ENCODE results near the gene GRP. TPM values are rescaled to one million over a fixed set of nuclear protein-coding genes. Genes with fewer than 3 reads are reported as not detected.

Gene GRP
- total and polyA plus RNA-seq, 4 donors, result not detected

DNA sequence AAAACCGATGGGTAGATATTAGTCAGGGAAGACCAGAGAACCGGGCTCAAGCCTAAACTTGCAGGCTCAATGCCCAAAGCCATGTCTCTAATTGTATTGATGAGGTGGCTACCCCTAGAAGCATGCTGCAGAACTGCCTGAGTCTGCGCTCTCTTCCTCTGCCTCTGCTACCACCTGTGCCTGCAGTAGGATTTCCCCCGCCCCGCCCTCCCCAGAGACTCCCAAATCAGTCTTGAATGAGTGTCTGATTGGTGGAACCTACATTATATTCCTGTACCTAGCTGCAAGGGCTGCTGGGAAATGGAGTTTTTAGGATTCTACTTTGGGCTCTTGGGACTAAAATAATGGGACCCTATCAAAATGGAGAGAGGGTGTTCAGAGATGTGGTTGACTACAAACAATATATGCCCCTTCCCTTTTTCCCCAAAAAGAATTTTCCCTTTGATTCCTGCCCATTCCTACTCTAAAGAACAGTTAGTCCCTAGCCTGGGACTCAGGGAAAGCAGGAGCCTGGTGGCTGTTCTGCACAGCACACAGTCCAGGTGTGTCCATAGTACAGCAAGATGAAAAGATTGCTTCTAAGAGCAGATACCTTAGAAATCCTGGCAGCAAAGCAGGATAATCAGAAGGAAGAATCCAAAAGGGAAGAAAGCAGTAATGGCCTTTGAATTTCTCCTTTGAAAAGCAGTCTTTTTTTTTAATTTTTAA lies 12.5 kb downstream of the GRP start:
- TF ChIP-seq, protein P1, sequence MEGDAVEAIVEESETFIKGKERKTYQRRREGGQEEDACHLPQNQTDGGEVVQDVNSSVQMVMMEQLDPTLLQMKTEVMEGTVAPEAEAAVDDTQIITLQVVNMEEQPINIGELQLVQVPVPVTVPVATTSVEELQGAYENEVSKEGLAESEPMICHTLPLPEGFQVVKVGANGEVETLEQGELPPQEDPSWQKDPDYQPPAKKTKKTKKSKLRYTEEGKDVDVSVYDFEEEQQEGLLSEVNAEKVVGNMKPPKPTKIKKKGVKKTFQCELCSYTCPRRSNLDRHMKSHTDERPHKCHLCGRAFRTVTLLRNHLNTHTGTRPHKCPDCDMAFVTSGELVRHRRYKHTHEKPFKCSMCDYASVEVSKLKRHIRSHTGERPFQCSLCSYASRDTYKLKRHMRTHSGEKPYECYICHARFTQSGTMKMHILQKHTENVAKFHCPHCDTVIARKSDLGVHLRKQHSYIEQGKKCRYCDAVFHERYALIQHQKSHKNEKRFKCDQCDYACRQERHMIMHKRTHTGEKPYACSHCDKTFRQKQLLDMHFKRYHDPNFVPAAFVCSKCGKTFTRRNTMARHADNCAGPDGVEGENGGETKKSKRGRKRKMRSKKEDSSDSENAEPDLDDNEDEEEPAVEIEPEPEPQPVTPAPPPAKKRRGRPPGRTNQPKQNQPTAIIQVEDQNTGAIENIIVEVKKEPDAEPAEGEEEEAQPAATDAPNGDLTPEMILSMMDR (IDR thresholded peaks at IDR 0.05; ENCODE audit: low read depth, low read length, missing input control), result no peak
- TF ChIP-seq FOXA2 (IDR thresholded peaks at IDR 0.05) (no peak), RXRA (IDR thresholded peaks at IDR 0.05) (no peak), TAF1 (conservative IDR thresholded peaks at IDR 0.05) (no peak), GABPA (IDR thresholded peaks at IDR 0.05 in 1 of 2, conservative IDR thresholded peaks at IDR 0.05 in 1 of 2) (no peak), NR2F2 (IDR thresholded peaks at IDR 0.05) (no peak), EGR1 (IDR thresholded peaks at IDR 0.05; ENCODE audit: low read depth in 2 of 2) (no peak), RAD21 (IDR thresholded peaks at IDR 0.05) (no peak)
- TF ChIP-seq, protein P2, sequence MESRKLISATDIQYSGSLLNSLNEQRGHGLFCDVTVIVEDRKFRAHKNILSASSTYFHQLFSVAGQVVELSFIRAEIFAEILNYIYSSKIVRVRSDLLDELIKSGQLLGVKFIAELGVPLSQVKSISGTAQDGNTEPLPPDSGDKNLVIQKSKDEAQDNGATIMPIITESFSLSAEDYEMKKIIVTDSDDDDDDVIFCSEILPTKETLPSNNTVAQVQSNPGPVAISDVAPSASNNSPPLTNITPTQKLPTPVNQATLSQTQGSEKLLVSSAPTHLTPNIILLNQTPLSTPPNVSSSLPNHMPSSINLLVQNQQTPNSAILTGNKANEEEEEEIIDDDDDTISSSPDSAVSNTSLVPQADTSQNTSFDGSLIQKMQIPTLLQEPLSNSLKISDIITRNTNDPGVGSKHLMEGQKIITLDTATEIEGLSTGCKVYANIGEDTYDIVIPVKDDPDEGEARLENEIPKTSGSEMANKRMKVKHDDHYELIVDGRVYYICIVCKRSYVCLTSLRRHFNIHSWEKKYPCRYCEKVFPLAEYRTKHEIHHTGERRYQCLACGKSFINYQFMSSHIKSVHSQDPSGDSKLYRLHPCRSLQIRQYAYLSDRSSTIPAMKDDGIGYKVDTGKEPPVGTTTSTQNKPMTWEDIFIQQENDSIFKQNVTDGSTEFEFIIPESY (IDR thresholded peaks at IDR 0.05), result no peak
- H3K4me1 ChIP-seq (ENCODE audit: control insufficient read depth in 4 of 4, insufficient read depth in 4 of 4, low read length in 3 of 4), result no peaks in the 10 kb centered on the region
- no peaks in the 10 kb centered on the region for H3K9me3 ChIP-seq (ENCODE audit: control insufficient read depth in 4 of 4, low read length in 3 of 4)
- no peaks in the 10 kb centered on the region for H3K27me3 ChIP-seq (ENCODE audit: control insufficient read depth in 4 of 4, insufficient read depth in 4 of 4, low read length in 3 of 4)
- H3K36me3 ChIP-seq (ENCODE audit: control insufficient read depth in 4 of 4, insufficient read depth in 3 of 4, low read depth in 1 of 4, low read length in 3 of 4), result no peaks in the 10 kb centered on the region
- no peak overlapping the region for H3K4me3 ChIP-seq (ENCODE audit: low read depth in 1 of 3, low read length in 3 of 3)
- DNase-seq (ENCODE audit: low spot score), result no peak
- H3K9ac ChIP-seq (ENCODE audit: low read depth in 1 of 2, low read length in 2 of 2), result no peak overlapping the region
- H3K27ac ChIP-seq (ENCODE audit: low read depth in 1 of 2, low read length in 2 of 2), result no peak overlapping the region
- 63% methylated on average over 5 of the region's 5 CpGs for WGBS

DNA sequence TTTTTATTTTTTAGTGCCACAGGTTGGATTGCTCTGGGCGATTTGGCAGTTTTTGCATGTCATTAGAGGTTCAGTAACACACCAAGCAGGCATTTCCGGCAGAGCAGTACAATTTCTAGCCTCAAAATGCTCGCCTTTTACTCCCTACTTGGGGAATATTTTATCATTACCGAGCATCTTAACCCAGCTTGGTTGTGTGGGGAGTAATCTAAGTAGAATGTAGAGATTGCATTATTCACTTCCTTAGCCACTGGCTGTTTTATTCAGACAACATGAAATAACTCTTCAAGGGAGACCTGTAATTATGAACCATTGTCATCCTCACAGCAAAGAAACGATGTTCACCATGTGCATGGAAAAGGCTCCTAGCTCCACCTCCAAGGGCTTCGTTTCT lies 13.1 kb downstream of the GRP start:
- no peak for DNase-seq (ENCODE audit: low spot score)
- Histone ChIP-seq H3K27me3 (ENCODE audit: control insufficient read depth in 4 of 4, insufficient read depth in 4 of 4, low read length in 3 of 4) (no peaks in the 10 kb centered on the region), H3K9me3 (ENCODE audit: control insufficient read depth in 4 of 4, low read length in 3 of 4) (no peaks in the 10 kb centered on the region), H3K36me3 (ENCODE audit: control insufficient read depth in 4 of 4, insufficient read depth in 3 of 4, low read depth in 1 of 4, low read length in 3 of 4) (no peaks in the 10 kb centered on the region), H3K4me3 (ENCODE audit: low read depth in 1 of 3, low read length in 3 of 3) (no peak overlapping the region), H3K9ac (ENCODE audit: low read depth in 1 of 2, low read length in 2 of 2) (no peak overlapping the region), H3K4me1 (ENCODE audit: control insufficient read depth in 4 of 4, insufficient read depth in 4 of 4, low read length in 3 of 4) (no peaks in the 10 kb centered on the region), H3K27ac (ENCODE audit: low read depth in 1 of 2, low read length in 2 of 2) (no peak overlapping the region)
- 82% methylated on average over 6 of the region's 6 CpGs for WGBS
- no peak for TF ChIP-seq SP1 (IDR thresholded peaks at IDR 0.05)
- TF ChIP-seq RAD21 (IDR thresholded peaks at IDR 0.05), result no peak
- TF ChIP-seq, protein P3, sequence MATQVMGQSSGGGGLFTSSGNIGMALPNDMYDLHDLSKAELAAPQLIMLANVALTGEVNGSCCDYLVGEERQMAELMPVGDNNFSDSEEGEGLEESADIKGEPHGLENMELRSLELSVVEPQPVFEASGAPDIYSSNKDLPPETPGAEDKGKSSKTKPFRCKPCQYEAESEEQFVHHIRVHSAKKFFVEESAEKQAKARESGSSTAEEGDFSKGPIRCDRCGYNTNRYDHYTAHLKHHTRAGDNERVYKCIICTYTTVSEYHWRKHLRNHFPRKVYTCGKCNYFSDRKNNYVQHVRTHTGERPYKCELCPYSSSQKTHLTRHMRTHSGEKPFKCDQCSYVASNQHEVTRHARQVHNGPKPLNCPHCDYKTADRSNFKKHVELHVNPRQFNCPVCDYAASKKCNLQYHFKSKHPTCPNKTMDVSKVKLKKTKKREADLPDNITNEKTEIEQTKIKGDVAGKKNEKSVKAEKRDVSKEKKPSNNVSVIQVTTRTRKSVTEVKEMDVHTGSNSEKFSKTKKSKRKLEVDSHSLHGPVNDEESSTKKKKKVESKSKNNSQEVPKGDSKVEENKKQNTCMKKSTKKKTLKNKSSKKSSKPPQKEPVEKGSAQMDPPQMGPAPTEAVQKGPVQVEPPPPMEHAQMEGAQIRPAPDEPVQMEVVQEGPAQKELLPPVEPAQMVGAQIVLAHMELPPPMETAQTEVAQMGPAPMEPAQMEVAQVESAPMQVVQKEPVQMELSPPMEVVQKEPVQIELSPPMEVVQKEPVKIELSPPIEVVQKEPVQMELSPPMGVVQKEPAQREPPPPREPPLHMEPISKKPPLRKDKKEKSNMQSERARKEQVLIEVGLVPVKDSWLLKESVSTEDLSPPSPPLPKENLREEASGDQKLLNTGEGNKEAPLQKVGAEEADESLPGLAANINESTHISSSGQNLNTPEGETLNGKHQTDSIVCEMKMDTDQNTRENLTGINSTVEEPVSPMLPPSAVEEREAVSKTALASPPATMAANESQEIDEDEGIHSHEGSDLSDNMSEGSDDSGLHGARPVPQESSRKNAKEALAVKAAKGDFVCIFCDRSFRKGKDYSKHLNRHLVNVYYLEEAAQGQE (IDR thresholded peaks at IDR 0.05), result no peak
- no peak for TF ChIP-seq RXRA (IDR thresholded peaks at IDR 0.05)
- TF ChIP-seq, protein P4, sequence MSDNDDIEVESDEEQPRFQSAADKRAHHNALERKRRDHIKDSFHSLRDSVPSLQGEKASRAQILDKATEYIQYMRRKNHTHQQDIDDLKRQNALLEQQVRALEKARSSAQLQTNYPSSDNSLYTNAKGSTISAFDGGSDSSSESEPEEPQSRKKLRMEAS (IDR thresholded peaks at IDR 0.05), result no peak
- no peak for TF ChIP-seq HNF4G (IDR thresholded peaks at IDR 0.05)
- TF ChIP-seq, protein P1 (IDR thresholded peaks at IDR 0.05; ENCODE audit: low read depth, low read length, missing input control), result no peak
- no peak for TF ChIP-seq GABPA (IDR thresholded peaks at IDR 0.05 in 1 of 2, conservative IDR thresholded peaks at IDR 0.05 in 1 of 2)
